ENCODE data around the gene EN1.

DNA sequence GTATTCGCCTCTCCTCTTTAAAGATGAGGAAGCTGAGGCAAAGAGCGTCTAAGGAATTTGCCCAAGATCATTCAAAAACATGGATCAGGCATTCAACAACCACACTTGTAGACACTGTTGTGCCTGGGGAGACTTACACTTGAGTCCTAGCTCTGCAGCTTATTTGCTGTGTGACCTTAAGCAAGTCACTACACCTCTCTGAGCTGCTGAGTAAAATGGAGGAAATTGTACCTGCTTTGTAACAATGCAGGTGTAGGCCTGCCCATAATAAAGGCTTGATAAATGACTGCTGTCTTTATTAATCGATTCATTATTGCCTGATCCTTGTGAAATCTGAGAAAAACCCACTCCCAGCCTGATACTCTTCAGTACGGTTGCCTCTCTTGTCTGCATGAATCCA lies 30.8 kb downstream of the EN1 start:
- TF ChIP-seq BHLHE40 (IDR thresholded peaks at IDR 0.05; ENCODE audit: low read depth, low read length) = no peak
- TF ChIP-seq, protein P1, sequence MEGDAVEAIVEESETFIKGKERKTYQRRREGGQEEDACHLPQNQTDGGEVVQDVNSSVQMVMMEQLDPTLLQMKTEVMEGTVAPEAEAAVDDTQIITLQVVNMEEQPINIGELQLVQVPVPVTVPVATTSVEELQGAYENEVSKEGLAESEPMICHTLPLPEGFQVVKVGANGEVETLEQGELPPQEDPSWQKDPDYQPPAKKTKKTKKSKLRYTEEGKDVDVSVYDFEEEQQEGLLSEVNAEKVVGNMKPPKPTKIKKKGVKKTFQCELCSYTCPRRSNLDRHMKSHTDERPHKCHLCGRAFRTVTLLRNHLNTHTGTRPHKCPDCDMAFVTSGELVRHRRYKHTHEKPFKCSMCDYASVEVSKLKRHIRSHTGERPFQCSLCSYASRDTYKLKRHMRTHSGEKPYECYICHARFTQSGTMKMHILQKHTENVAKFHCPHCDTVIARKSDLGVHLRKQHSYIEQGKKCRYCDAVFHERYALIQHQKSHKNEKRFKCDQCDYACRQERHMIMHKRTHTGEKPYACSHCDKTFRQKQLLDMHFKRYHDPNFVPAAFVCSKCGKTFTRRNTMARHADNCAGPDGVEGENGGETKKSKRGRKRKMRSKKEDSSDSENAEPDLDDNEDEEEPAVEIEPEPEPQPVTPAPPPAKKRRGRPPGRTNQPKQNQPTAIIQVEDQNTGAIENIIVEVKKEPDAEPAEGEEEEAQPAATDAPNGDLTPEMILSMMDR (IDR thresholded peaks at IDR 0.05) = no peak
- TF ChIP-seq, protein P2, sequence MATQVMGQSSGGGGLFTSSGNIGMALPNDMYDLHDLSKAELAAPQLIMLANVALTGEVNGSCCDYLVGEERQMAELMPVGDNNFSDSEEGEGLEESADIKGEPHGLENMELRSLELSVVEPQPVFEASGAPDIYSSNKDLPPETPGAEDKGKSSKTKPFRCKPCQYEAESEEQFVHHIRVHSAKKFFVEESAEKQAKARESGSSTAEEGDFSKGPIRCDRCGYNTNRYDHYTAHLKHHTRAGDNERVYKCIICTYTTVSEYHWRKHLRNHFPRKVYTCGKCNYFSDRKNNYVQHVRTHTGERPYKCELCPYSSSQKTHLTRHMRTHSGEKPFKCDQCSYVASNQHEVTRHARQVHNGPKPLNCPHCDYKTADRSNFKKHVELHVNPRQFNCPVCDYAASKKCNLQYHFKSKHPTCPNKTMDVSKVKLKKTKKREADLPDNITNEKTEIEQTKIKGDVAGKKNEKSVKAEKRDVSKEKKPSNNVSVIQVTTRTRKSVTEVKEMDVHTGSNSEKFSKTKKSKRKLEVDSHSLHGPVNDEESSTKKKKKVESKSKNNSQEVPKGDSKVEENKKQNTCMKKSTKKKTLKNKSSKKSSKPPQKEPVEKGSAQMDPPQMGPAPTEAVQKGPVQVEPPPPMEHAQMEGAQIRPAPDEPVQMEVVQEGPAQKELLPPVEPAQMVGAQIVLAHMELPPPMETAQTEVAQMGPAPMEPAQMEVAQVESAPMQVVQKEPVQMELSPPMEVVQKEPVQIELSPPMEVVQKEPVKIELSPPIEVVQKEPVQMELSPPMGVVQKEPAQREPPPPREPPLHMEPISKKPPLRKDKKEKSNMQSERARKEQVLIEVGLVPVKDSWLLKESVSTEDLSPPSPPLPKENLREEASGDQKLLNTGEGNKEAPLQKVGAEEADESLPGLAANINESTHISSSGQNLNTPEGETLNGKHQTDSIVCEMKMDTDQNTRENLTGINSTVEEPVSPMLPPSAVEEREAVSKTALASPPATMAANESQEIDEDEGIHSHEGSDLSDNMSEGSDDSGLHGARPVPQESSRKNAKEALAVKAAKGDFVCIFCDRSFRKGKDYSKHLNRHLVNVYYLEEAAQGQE (IDR thresholded peaks at IDR 0.05) = no peak
- no peak for TF ChIP-seq EP300 (IDR thresholded peaks at IDR 0.05)
- TF ChIP-seq SMC3 (IDR thresholded peaks at IDR 0.05) = no peak
- no peak for TF ChIP-seq RAD21 (conservative IDR thresholded peaks at IDR 0.05 in 1 of 2, IDR thresholded peaks at IDR 0.05 in 1 of 2)
- no peak for TF ChIP-seq POLR2A (IDR thresholded peaks at IDR 0.05; ENCODE audit: low read length)
- no peak for TF ChIP-seq CHD2 (IDR thresholded peaks at IDR 0.05; ENCODE audit: low read length, partially characterized antibody)
- no peak for TF ChIP-seq RARB (CRISPR knock-in tag; IDR thresholded peaks at IDR 0.05)
- TF ChIP-seq MYC (IDR thresholded peaks at IDR 0.05; ENCODE audit: borderline replicate concordance, low read length) = no peak
- TF ChIP-seq POLR2AphosphoS2 (conservative IDR thresholded peaks at IDR 0.05; ENCODE audit: low read length) = no peak
- no peak for TF ChIP-seq MAFK (IDR thresholded peaks at IDR 0.05; ENCODE audit: partially characterized antibody)
- TF ChIP-seq, protein P3, sequence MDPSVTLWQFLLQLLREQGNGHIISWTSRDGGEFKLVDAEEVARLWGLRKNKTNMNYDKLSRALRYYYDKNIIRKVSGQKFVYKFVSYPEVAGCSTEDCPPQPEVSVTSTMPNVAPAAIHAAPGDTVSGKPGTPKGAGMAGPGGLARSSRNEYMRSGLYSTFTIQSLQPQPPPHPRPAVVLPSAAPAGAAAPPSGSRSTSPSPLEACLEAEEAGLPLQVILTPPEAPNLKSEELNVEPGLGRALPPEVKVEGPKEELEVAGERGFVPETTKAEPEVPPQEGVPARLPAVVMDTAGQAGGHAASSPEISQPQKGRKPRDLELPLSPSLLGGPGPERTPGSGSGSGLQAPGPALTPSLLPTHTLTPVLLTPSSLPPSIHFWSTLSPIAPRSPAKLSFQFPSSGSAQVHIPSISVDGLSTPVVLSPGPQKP (IDR thresholded peaks at IDR 0.05; ENCODE audit: low read depth, low read length) = no peak

Data from A549 (cell line).